HG03135 (cell line): ENCODE measurements around the gene MRPL36.
A peak's percentile ranks its signal among the peaks of the same experiment; 100 is the strongest.

Source experiments
- ATAC-seq: cut with Tn5 transposase; IDR thresholded peaks from one replicate; pipeline ENCODE4 v1.9.1; 2021; ENCODE audit warnings: mild to moderate bottlenecking, moderate library complexity; ENCODE audit not compliant: unreplicated experiment

Gene MRPL36

DNA sequence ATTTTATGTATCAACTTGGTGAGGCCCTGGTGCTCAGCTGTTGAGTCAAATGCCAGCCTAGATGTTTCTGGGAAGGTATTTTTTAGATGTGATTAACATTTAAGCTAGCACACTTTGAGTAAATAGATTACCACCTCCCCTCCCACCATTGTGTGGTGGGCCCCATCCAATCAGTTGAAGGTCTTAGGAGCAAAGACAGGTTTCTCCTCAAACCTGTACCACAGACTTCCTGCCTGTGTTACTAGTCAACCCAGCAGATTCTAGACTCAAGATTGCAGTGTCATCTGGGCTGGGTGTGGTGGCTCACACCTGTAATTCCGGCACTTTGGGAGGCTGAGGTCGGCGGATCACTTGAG, 33.8 kb downstream of the MRPL36 start:
- no peak for ATAC-seq

DNA sequence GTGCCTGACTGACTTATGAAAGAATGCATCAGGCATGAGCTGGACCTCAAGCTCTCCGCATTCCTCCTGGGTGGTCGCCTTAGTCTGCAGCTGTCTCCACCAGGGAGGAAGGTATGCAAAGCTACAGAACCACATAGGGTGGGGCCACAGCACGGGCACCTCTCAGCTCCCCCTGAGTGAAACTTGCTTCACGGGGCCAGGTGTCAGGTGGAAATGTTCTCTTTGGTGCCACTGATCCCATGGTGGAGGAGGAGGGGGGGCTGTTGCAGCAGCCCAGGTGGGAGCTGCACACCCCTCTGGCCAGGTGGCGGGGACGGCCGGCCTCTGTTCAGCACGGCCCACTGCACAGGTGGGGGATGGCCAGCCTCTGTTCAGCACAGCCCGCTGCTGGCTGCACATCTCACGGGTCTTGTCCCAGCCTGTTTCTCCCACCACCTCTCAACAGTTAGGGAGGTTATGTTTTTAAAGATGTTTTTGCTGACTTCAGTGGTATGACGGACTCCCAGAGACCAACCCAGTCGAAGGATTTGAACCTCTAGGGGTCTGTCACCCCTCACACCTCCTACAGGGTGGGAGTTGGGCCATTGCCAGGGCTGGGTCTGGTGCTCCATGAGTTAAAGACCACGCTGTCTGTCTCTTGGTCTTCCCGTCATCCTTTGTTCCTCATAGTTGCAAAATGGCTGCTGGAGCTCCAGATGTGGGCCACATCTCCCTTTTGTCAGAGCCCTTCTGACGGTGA, 34.3 kb downstream of the MRPL36 start:
- peak; percentile 74 for ATAC-seq

DNA sequence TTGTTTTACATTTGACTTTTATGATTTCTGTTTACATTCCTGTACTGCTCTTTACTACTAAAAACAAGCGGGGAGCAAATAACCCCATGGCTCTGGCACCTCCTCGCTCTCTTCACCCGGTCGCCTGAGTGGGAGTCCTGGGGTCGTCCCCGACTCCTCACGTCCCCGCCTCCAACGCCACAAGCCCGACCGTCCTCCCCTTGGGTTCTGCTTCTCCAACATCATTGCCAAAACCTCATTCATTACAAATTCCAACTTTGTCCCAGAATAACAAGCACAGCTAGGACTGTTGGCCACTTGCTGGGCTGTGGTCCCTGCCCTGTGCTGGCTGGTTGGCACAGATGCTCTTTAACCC, 35.1 kb downstream of the MRPL36 start:
- no peak for ATAC-seq

DNA sequence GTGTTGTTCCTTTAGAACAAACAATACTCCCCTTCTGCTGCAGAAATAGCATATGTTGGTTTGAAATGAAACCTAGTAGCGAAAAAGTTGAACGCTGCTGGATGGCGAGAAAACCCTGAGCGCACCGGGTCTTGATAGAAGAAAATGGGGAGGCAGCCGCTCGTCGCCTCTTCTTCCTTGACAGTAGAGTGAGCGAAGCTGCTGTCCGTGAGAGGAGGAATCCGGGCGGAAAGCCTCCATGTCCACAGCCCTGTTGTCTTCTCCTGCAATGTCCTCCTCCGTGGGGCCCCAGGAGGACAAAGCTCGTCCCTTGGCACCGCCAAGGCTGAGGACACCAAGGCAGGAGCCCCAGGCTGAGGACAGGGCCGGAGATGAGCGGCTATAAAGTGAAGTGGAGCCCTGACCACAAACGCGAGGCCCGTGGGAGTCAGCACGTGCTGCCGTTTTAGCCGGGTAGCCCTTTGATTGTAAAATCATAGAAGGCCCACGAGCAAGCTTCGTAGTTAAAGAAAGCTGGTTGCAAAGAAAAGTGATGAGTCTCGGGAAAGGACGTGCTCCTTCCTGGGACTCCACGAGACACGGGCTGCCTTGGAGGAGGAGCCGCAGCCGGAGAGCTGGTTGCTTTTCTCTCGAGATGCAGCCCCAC, 35.6 kb downstream of the MRPL36 start:
- ATAC-seq, result no peak

DNA sequence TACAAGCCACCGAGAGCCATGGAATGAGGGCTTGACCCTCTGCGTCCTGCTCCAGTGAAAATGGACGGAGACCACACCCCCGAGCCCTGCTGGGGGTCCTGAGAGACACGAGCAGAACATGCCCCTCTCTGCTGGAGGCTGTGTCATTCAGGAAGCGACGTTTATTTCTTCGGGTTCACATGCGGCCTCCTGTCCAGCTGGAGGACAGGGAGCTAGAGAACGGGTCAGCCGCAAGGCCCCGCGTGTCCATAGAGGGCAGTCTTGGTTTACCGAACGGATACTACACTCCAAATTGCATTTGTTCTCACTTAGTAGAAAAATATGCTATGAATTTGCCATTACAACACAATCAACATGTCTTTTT, 36.1 kb downstream of the MRPL36 start:
- ATAC-seq, result no peak

DNA sequence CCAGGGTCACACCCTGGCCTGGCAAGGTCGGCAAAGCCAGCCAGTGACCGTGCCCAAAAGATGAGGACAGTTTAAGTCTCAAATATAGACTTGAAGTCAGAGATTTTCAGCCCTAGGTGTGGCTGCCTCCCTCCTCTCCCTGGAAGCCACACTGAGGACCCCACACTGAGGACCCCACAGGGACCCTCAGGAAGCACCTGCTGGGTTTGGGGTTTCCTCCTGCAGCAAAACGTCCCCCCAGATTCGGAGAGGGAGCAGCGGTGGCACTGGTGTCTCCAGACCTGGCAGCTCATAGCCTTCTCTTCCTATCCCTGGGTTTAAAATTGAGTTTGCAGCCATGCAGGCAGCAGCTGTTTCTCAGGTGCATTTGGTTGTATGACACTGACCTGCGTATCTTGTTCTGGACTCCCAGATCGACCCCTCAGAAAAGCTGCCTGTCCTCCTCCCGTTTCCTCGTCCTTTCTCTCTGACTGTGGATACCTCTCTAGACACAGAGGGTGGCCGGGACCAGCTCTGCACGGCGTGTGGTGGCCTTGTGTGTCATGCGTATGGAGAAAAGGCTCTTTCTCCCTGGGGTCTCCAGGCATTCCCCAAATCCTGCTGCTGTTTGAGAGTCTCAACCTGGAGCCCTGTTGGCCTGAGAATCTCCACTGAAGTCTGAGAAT, 36.6 kb downstream of the MRPL36 start:
- no peak for ATAC-seq

DNA sequence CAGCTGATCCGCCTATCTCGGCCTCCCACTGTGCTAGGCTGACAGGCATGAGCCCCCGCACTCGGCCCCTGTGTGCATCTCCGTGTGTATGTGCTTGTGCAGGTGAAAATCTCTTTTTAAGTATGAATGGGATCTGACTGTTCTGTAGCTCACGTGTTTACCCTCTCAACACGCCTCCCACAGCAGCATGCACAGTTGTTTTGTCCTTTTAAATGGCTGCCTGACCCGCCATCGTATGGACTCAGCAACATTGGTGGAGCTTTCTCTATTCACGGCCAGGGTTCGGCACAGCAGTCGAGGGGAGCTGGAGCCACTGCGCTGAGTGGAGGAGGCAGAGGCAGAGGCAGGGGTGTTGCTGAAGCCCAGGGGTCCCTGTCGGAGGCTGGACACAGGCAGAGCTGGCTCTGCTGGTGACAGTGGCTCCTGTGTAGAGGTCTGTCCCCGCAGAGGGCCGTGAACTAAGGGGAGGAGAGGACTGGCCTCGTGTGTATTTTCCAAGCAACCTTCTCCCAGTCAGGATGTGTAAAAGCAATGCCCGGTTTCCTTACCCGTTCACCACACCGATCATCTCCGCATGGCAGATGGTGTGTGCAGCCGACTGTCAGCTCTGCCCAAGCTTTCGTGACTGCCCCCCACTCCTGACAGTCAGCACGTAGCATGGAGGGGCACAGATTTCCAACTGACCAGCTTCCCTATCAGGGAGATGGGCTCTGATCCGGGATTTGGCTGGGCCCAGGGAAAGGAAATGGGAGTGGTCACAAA, 37.3 kb downstream of the MRPL36 start:
- no peak for ATAC-seq

DNA sequence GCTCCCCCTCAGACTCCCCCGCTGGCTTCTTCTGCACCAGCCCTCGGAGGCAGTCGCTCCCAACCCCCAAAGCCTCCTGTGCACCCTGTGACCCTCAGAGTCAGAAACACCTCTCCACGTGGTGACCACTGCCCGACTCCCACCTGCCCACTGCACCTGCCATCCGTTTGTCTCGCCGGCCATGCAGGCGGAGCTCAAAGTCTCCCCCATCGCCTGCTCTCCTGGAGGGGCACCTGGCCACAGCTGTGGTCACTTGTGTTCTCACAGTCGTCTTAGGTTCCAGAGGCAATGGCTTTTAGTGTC, 38.2 kb downstream of the MRPL36 start:
- ATAC-seq, result no peak

DNA sequence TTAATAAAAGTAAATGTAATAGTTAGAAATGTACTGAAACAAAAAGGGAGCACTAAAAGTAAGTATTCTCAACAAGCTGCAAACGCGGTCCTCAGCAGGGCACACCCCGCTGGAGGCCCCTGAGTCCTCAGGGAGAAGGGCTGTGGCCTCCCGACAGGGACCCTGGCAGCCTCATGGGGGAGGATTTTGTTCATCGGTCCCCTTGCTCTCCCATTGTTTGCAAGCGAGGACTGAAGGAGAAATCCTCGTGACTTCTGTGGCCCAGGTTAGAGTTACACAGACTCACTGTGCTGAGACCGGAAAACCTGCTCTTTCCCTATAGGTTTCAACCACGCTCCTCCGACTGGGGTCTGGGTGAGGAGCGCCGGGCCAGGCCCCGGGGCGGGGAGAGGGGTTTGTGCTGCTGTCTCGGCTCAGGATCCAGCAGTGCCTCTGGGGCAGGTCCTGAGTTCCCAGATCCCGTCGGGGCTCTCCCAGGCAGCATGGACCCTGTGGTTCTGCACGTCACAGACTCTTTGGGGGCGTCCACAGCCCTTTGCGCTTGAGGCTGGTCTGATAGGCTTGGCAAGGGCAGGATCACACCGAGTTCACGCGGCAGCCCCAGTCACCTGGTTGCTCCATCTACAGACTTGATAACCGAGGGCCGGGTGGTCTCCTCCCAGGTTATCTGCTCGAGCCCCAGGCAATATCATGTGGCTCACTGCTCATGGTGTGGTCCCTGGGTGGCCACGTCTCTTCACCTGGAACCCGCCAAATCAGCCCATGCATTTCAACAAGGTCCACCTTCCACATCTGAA, 38.8 kb downstream of the MRPL36 start:
- ATAC-seq, result no peak

DNA sequence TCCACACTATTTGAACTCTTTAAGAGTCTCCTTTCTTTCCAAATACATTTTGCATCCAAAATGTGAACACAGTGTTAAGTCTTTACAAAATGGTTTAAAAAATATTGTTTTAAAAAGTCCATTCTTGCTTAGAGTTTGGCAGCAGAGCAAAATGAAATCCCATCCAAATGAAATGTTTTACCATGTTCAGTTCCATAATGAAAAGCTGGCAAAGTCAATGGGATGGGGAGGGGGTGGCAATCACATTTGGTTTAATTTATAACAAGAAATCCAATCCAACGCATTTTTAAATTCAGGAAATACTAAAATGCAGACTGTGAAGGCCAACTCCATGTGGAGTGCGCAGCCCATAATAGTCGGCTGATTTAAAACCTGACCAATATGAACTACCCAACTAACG, 39.4 kb downstream of the MRPL36 start:
- ATAC-seq, result no peak

DNA sequence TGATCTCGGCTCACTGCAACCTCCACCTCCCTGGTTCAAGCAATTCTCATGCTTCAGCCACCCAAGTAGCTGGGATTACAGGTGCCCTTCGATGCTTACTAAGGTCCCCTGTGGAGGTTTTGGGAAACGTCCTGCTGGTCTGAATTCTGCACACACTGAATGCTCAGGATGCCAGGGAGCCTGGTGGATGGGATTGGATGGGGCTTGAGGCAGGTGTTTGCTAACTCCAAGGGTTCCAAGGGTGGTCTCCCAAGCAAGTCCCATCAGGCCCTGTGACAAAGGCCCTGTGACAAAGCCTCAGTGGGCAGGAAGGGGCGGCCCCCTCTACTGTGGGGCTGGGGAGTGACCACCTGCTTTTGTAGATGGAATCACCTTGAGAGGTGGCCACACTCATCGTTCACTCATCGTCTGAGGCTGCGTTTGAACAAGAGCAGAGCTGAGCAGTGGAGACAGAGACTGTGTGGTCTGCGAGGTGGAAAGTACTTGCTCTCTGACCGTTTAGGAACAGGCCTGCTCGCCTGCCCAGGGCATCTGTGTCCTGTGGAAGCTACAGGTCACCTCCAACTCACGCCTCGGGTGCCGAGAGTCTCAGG, 40.2 kb downstream of the MRPL36 start:
- no peak for ATAC-seq

DNA sequence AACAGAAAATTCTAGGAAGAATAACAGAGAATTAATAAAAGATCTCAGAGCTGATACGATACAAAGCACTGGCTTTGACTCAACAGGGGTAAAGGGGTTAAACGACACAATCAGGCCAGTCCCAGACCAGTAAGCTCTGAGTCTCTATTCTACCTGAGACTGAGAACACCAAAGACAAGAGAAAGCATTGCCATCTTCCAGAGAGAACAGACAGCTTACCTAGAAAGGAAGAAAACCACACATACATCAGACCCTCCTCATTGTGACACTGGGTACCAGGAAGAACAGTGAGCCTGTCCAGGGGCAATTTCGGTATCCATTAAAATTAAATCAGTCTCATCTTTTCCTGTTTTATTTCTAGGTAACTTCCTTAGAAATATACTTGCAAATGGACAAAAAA, 41.1 kb downstream of the MRPL36 start:
- ATAC-seq, result no peak

DNA sequence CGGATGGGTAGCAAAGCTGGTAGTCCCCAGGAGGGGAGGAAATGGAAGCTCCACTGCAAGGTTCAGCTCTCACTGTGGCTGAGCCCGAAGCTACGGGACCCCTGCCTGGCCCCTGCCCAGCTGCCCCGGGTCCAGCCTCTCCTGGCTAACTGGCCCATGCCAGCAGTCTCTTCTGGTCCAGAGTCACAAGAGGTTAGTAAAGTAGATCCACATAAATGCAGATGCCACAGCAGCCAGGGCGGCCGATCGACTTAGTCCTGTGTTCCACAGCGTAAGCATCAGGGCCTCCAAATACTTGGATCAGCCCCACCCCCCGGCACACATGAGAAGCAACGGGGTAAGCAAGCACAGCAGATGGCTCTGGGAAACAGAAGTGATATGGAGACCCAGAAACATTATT, 42.1 kb downstream of the MRPL36 start:
- ATAC-seq, result no peak

DNA sequence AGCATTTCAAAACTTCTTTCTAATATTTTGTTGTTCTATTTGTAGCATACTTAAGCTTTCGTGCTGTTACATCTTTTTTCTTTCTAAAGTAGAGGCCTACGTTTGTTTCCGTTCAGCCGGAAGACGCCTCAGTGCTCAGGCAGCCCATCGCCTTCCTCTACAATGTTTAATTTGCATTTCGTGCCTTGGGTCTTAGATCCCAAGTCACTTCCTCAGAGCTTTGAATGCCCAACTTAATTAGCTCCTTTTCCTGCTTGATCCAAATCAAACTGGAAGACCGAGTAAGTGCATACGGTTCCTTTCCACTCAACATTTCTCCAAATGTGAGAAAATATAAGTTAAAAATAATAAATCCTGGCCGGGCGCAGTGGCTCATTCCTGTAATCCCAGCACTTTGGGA, 43.2 kb downstream of the MRPL36 start:
- ATAC-seq, result no peak

DNA sequence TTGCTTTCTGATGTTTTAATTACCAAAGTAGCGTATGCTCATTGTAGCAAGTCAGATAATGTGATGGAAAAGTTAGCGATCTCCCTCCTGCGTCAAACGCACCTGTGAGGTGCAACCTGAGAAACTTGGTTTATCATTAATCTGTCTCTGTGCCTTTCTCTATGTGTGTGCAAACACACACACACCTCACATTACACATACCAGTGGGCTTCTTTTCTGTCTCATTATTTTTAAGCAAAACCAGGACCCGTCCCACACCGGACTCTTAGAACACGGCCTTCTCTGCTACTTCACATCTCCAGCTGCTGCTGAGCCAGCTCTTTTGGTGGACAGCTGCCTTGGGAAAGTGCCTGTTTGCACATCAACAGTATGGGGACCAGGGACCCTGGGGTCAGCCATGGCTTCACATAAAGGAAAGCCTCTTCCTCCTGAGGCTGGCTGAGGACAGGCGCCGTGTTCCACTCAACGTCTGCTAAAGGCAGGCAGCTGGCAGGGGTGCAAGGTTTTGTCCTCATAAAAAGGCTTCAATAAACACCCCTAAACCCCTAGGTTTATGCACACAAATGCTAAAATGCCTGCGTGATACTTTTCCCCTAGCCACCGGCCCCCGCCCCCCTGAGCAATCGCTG, 44.2 kb downstream of the MRPL36 start:
- no peak for ATAC-seq

DNA sequence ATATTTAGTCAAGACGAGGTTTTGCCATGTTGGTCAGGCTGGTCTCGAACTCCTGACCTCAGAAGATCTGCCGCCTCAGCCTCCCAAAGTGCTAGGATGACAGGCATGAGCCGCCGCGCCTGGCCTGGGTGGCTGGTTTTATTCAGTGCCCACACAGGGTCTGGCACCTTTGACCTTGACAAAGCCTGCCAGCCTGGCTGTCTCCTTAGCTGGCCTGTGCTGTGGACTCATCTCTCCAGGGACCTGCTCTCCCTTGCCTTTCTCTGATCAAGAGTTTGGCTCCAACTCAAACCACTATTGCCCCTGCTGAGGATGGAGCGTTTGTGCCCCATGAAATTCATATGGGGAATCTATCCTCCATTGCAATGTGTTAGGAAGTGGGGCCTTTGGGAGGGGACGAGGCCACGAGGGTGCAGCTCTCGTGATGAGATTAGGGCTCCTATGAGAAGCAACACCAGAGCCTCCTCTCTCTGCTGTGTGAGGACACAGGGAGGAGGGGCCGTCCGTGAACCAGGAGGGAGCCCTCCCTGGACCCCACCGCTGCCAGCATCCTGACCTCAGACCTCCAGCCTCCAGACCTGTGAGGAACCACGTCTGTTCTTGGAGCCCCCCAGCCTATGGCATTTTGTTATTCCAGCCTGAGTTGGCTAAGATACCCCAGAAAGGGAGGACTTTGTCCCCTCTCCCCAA, 45.0 kb downstream of the MRPL36 start:
- no peak for ATAC-seq

DNA sequence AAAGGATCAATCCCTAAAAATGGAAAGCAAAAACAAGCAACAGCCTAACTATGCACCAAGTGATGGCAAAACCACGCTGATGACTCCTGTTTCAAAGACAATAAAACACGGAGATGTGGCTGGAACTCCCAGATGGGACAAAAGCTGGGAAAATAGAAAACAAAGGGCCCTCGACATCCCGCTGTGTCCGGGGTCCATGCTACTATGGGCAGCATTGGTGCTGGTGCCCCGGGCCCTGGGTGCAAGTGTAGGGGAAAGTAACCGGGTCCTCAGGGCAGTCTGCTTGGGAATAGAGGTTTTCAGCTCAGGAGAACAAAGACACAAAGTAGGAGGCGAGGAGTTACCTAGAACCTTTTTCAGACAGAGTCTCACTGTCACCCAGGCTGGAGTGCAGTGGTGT, 46.1 kb downstream of the MRPL36 start:
- ATAC-seq, result no peak

DNA sequence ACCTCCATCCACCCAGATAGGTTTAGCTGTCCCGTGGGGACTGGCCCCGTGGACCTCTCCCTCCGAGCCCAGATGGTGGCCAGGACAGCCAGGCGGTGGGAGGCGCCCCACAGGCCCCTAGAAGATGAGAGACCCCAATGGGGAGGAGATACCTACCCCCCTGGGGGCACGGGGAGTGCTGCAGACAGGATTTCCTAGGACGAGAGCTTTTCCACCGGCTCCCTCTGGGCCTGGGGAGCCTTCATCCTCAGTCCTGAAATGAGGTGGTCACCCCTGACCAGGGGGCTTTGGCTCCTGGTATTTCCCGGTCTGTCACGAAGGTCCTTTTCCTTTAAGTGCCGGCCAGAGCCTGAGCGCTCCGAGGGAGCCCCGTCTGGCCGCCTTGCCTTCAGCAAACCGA, 46.8 kb downstream of the MRPL36 start:
- no peak for ATAC-seq

DNA sequence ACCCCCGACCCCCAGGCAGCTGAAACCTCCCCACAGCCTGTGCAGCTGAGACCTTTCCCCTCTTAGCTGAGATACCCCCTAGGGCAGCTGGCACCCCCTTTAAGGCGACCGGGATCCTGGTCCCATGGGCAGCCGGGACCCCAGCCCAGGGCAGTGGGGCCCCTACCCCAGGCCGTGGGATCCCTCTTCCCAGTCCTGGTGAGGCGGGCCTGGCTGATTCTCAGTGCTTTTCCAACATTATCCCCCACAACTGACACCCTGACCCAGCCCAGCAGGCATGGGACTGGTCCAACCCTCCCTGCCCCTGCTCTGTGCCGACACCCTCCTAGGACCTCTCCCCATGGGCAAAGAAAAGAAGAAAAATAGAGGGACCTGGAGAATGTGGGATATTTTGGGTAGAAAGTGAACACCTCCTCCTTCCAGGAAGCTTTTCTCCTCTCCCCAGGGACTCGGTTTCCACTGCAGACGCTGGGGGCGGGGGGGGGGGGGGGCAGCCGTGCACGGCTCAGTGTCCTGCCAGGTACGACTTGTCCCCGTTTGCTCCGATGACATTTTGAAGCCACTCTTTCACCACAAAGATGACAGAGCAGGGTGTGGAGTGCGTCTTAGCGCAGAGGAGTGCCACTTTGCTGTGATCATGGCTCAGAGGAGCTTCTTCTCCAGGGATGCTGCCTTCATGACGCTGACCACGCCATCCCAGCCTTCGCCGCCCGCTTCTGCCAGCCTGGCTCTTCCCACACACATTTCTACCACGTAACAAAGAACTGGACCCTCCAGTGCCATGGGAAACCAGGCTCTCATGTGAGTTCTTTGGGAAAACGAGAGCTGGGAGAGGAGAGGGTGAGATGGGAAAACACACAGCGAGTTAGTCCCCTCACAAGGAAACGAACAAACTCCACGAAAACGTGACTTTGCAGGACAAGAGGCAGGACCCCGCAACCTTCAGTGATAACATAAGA, 47.5 kb downstream of the MRPL36 start:
- ATAC-seq, result no peak
